SJSA1 (cell line): ENCODE measurements around the gene C9orf152. TPM values are rescaled to one million over a fixed set of nuclear protein-coding genes. Genes with fewer than 3 reads are reported as not detected.

Experiments
- DNase-seq, 2 experiments: peaks; one replicate each; pipeline ENCODE4 v3.0.0-alpha.2; 2015 to 2020; ENCODE audit warnings: low spot score in 2 of 2, low read depth in 1 of 2
- H3K27ac ChIP-seq: fragments of 250-450 bp; sonication (Bioruptor Pico); 2 replicates; pipeline ENCODE4 v1.5.1; 2020; ENCODE audit warnings: mild to moderate bottlenecking, moderate library complexity
- H3K27me3 ChIP-seq: fragments of 250-450 bp; sonication (Bioruptor Pico); replicated peaks from 2 replicates; pipeline ENCODE4 v1.5.1; 2020; ENCODE audit warnings: mild to moderate bottlenecking, moderate library complexity
- H3K36me3 ChIP-seq: fragments of 250-450 bp; sonication (Bioruptor Pico); 2 replicates; pipeline ENCODE4 v1.5.1; 2020; ENCODE audit warnings: mild to moderate bottlenecking
- H3K4me1 ChIP-seq: fragments of 250-450 bp; sonication (Bioruptor Pico); replicated peaks from 2 replicates; pipeline ENCODE4 v1.6.1; 2021; ENCODE audit warnings: mild to moderate bottlenecking
- H3K4me3 ChIP-seq: fragments of 250-450 bp; sonication (Bioruptor Pico); 2 replicates; pipeline ENCODE4 v1.5.1; 2020; ENCODE audit warnings: mild to moderate bottlenecking
- H3K9me3 ChIP-seq: fragments of 250-450 bp; sonication (Bioruptor Pico); replicated peaks from 2 replicates; pipeline ENCODE4 v1.5.1; 2020; ENCODE audit warnings: mild to moderate bottlenecking
- total RNA-seq: library from RNA; depleted of rRNA; stranded (reverse); fragments of >200 nt; shearing (Covaris generic); gene quantifications from 2 replicates; pipeline ENCODE4 v1.2.3, GENCODE V29; 2014; rRNA removed

Gene C9orf152
- total RNA-seq, 1 experiment from 2014 or later = not detected

GRCh38 chr9:110156902-110157301 is 51.1 kb downstream of the C9orf152 start:
- H3K36me3 ChIP-seq = peaks cover 81% of the 10 kb centered on the region
- H3K4me1 ChIP-seq = peaks cover 8% of the 10 kb centered on the region; the same call in 1 of the 2 replicates
- H3K27me3 ChIP-seq = no peaks in the 10 kb centered on the region
- no peak overlapping the region for H3K4me3 ChIP-seq
- no peaks in the 10 kb centered on the region for H3K9me3 ChIP-seq
- no peak for DNase-seq
- no peak overlapping the region for H3K27ac ChIP-seq

- no peak overlapping the region for H3K4me3 ChIP-seq
- H3K4me1 ChIP-seq = peaks cover 8% of the 10 kb centered on the region; the same call in 1 of the 2 replicates
- H3K27ac ChIP-seq = no peak overlapping the region
- H3K36me3 ChIP-seq = peaks cover 79% of the 10 kb centered on the region
- H3K27me3 ChIP-seq = no peaks in the 10 kb centered on the region
- no peak for DNase-seq
- H3K9me3 ChIP-seq = no peaks in the 10 kb centered on the region
These were observed 51.5 kb downstream of the C9orf152 start for GRCh38 chr9:110156416-110156815.

- DNase-seq = no peak
- Histone ChIP-seq H3K4me3 (no peak overlapping the region), H3K27me3 (no peaks in the 10 kb centered on the region), H3K4me1 (peaks cover 8% of the 10 kb centered on the region; the same call in 1 of the 2 replicates), H3K27ac (no peak overlapping the region), H3K36me3 (peaks cover 72% of the 10 kb centered on the region), H3K9me3 (no peaks in the 10 kb centered on the region)
These were observed 52.2 kb downstream of the C9orf152 start for GRCh38 chr9:110155751-110156150.

GRCh38 chr9:110153431-110153830 is 54.5 kb downstream of the C9orf152 start:
- peaks cover 61% of the 10 kb centered on the region for H3K36me3 ChIP-seq
- no peaks in the 10 kb centered on the region for H3K9me3 ChIP-seq
- DNase-seq = no peak
- no peak overlapping the region for H3K27ac ChIP-seq
- H3K27me3 ChIP-seq = no peaks in the 10 kb centered on the region
- no peak overlapping the region for H3K4me3 ChIP-seq
- peaks cover 15% of the 10 kb centered on the region for H3K4me1 ChIP-seq

- Histone ChIP-seq H3K4me1 (peaks cover 21% of the 10 kb centered on the region), H3K9me3 (no peaks in the 10 kb centered on the region), H3K27me3 (no peaks in the 10 kb centered on the region), H3K27ac (no peak overlapping the region), H3K4me3 (no peak overlapping the region), H3K36me3 (peaks cover 58% of the 10 kb centered on the region)
- peak in 1 of 2 experiments; percentile 57 for DNase-seq
These were observed 55.1 kb downstream of the C9orf152 start for GRCh38 chr9:110152704-110153374.

Other genes starting within 250 kb of the C9orf152 start
- 246 and 303 TPM in 2 replicates for gene TXN, start 48.3 kb upstream of the C9orf152 start, total RNA-seq
- gene TXNDC8, start 129.7 kb upstream of the C9orf152 start, total RNA-seq = not detected in 2 replicates